ENCODE results near the gene ZNF304. TPM values are rescaled to one million over a fixed set of nuclear protein-coding genes. Genes with fewer than 3 reads are reported as not detected.

The ZNF304 gene
- polyA plus RNA-seq (2012; ENCODE audit: insufficient read depth, insufficient read length, low read depth), result 6.4 TPM

- TF ChIP-seq CTCF (IDR thresholded peaks at IDR 0.05; ENCODE audit: low read depth, low read length), result no peak
Observed at GRCh38 chr19:57350877-57351805, at the start of gene ZNF304. Gene ZNF304, plus strand, starts transcription at chr19:57351271. Its CDS starts 394 bp downstream, at chr19:57351665.

GRCh38 chr19:57302020-57302465 is 49.0 kb upstream of the ZNF304 start:
- DNase-seq, result peak; percentile 61
- Histone ChIP-seq H3K27me3 (no peaks in the 10 kb centered on the region), H3K9me3 (no peaks in the 10 kb centered on the region), H3K4me1 (0 out of 2 replicates have a peak, but pooled peaks cover 3% of the 10 kb centered on the region), H3K36me3 (peaks cover 42% of the 10 kb centered on the region), H3K4me3 (ENCODE audit: low read depth, low read length) (no peak overlapping the region)
- no peak for TF ChIP-seq CTCF (IDR thresholded peaks at IDR 0.05; ENCODE audit: low read depth, low read length)

More at GRCh38 chr19:57350877-57351805, at the start of gene ZNF304:
- DNase-seq, result peak; percentile 91
- no peaks in the 10 kb centered on the region for H3K4me1 ChIP-seq
- H3K36me3 ChIP-seq, result peaks cover 25% of the 10 kb centered on the region
- peaks cover 3% of the 10 kb centered on the region; the same call in 1 of the 2 replicates for H3K27me3 ChIP-seq
- H3K9me3 ChIP-seq, result no peaks in the 10 kb centered on the region
- H3K4me3 ChIP-seq (ENCODE audit: low read depth, low read length), result peak within 1 kb of the TSS; percentile 99

GRCh38 chr19:57302727-57303401 is 48.2 kb upstream of the ZNF304 start:
- peaks cover 38% of the 10 kb centered on the region for H3K36me3 ChIP-seq
- 0 out of 2 replicates have a peak, but pooled peaks cover 3% of the 10 kb centered on the region for H3K4me1 ChIP-seq
- no peak for DNase-seq
- TF ChIP-seq CTCF (IDR thresholded peaks at IDR 0.05; ENCODE audit: low read depth, low read length), result no peak
- no peaks in the 10 kb centered on the region for H3K9me3 ChIP-seq
- H3K4me3 ChIP-seq (ENCODE audit: low read depth, low read length), result no peak overlapping the region
- no peaks in the 10 kb centered on the region for H3K27me3 ChIP-seq

- Histone ChIP-seq H3K9me3 (no peaks in the 10 kb centered on the region), H3K4me1 (0 out of 2 replicates have a peak, but pooled peaks cover 3% of the 10 kb centered on the region), H3K36me3 (peaks cover 31% of the 10 kb centered on the region), H3K27me3 (no peaks in the 10 kb centered on the region), H3K4me3 (ENCODE audit: low read depth, low read length) (no peak overlapping the region)
- no peak for TF ChIP-seq CTCF (IDR thresholded peaks at IDR 0.05; ENCODE audit: low read depth, low read length)
- DNase-seq, result no peak
Observed at GRCh38 chr19:57305056-57305455, 46.0 kb upstream of the ZNF304 start.

- no peak for TF ChIP-seq CTCF (IDR thresholded peaks at IDR 0.05; ENCODE audit: low read depth, low read length)
Observed at GRCh38 chr19:57308514-57308913, 42.6 kb upstream of the ZNF304 start.

More at GRCh38 chr19:57308514-57308913, 42.6 kb upstream of the ZNF304 start:
- Histone ChIP-seq H3K27me3 (no peaks in the 10 kb centered on the region), H3K9me3 (no peaks in the 10 kb centered on the region), H3K36me3 (no peaks in the 10 kb centered on the region; the same call in 1 of the 2 replicates), H3K4me3 (ENCODE audit: low read depth, low read length) (no peak overlapping the region), H3K4me1 (no peaks in the 10 kb centered on the region)
- no peak for DNase-seq
